Kidney epithelial cell (primary cell): Measurements from ENCODE around the gene ADAMTSL1. TPM values are rescaled to one million over a fixed set of nuclear protein-coding genes. Genes with fewer than 3 reads are reported as not detected.

Experiments
- DNase-seq: peaks from one replicate; pipeline ENCODE4 v3.0.0-alpha.2; 2010; ENCODE audit warnings: low read depth
- H3K27me3 ChIP-seq: 2 replicates; pipeline ENCODE4 v1.6.0; 2011; ENCODE audit warnings: low read length; ENCODE audit not compliant: control insufficient read depth, insufficient read depth
- H3K36me3 ChIP-seq: 2 replicates; pipeline ENCODE4 v1.5.1; 2011; ENCODE audit warnings: low read length; ENCODE audit not compliant: control insufficient read depth, insufficient read depth
- H3K4me3 ChIP-seq: 2 replicates; pipeline ENCODE4 v1.5.1; 2011; ENCODE audit warnings: low read depth, mild to moderate bottlenecking, control low read depth, low read length
- total RNA-seq: library from RNA; depleted of rRNA; stranded (reverse); fragments of >200 nt; gene quantifications from 2 replicates; pipeline ENCODE4 v1.2.3, GENCODE V29; 2015
- TF ChIP-seq, protein P1 (sequence below): IDR thresholded peaks from 2 replicates; pipeline ENCODE4 v1.5.1; 2011; ENCODE audit warnings: mild to moderate bottlenecking, moderate library complexity, low read length, control low read depth, inconsistent platforms; ENCODE audit not compliant: insufficient read depth, poor library complexity, severe bottlenecking

Gene ADAMTSL1
- total RNA-seq, 1 donor from 2014 or later = 0.08 TPM

DNA sequence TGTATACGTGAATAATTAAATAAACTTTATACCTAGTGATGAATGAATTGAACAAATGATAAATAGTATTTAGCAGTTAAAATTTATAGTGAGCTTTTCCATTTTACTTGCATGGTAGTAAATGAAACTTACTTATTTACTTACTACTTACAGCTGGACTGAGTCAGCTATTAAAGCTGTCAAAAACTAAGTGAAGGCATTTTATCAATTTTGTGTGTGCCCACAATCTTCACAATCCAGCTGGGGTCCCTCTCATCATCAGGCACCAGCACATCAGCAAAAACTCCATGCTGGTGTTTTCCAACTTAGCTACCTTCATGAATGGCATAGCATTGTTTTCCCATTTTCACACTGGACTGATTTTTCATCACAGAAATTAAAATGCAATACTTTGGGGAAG is 478.0 kb downstream of the ADAMTSL1 start:
- DNase-seq = no peak
- TF ChIP-seq, protein P1, sequence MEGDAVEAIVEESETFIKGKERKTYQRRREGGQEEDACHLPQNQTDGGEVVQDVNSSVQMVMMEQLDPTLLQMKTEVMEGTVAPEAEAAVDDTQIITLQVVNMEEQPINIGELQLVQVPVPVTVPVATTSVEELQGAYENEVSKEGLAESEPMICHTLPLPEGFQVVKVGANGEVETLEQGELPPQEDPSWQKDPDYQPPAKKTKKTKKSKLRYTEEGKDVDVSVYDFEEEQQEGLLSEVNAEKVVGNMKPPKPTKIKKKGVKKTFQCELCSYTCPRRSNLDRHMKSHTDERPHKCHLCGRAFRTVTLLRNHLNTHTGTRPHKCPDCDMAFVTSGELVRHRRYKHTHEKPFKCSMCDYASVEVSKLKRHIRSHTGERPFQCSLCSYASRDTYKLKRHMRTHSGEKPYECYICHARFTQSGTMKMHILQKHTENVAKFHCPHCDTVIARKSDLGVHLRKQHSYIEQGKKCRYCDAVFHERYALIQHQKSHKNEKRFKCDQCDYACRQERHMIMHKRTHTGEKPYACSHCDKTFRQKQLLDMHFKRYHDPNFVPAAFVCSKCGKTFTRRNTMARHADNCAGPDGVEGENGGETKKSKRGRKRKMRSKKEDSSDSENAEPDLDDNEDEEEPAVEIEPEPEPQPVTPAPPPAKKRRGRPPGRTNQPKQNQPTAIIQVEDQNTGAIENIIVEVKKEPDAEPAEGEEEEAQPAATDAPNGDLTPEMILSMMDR = no peak
- Histone ChIP-seq H3K4me3 (no peak overlapping the region), H3K27me3 (no peaks in the 10 kb centered on the region), H3K36me3 (no peaks in the 10 kb centered on the region)

DNA sequence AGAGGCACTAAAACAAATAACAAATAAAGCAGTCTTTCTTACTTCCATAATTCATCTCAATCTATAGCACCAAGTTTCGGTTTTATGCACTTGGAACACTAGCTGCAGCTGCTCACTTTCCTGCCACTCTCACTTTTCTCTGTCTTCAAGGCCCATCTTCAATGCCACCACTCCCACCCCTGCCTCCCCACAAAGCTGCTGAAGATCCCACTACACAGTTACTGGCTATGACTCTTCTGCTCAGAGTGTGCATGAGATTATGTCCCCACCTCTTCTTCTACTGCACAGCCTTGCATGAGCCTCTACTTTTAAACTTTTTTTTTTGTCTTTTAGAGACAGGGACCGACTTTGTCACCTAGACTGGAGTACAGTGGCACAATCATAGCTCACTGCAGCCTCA is 481.7 kb downstream of the ADAMTSL1 start:
- Histone ChIP-seq H3K4me3 (no peak overlapping the region), H3K36me3 (no peaks in the 10 kb centered on the region), H3K27me3 (no peaks in the 10 kb centered on the region)
- DNase-seq = no peak
- TF ChIP-seq, protein P1 = no peak
